GM12865 (cell line): ENCODE data around the gene CCL11.

ENCODE experiments used
- DNase-seq: peaks from one replicate; pipeline ENCODE4 v3.0.0; 2010; ENCODE audit warnings: low read depth
- H3K4me3 ChIP-seq: 2 replicates; pipeline ENCODE4 v1.5.1; 2011; ENCODE audit warnings: mild to moderate bottlenecking, low read depth, low read length, control low read depth
- CTCF ChIP-seq: IDR thresholded peaks from 2 replicates; pipeline ENCODE4 v1.5.1; 2011; ENCODE audit warnings: low read length, control low read depth, low read depth, inconsistent platforms; ENCODE audit not compliant: insufficient read depth; ENCODE audit errors: missing control alignments

Gene CCL11

GRCh38 chr17:34255841-34256240 is 29.7 kb upstream of the CCL11 start:
- H3K4me3 ChIP-seq = no peak overlapping the region
- TF ChIP-seq CTCF = no peak
- DNase-seq = no peak

- DNase-seq = no peak
- no peak for TF ChIP-seq CTCF
- H3K4me3 ChIP-seq = no peak overlapping the region
Observed at GRCh38 chr17:34257299-34257985, 28.1 kb upstream of the CCL11 start.

- no peak overlapping the region for H3K4me3 ChIP-seq
- TF ChIP-seq CTCF = no peak
- no peak for DNase-seq
Observed at GRCh38 chr17:34257986-34258326, 27.6 kb upstream of the CCL11 start.

- no peak overlapping the region for H3K4me3 ChIP-seq
- TF ChIP-seq CTCF = no peak
- no peak for DNase-seq
Observed at GRCh38 chr17:34259146-34259545, 26.4 kb upstream of the CCL11 start.

- H3K4me3 ChIP-seq = no peak overlapping the region
- no peak for TF ChIP-seq CTCF
- no peak for DNase-seq
Observed at GRCh38 chr17:34260861-34261260, 24.7 kb upstream of the CCL11 start.

- TF ChIP-seq CTCF = no peak
- H3K4me3 ChIP-seq = no peak overlapping the region
- no peak for DNase-seq
Observed at GRCh38 chr17:34261568-34262337, 23.8 kb upstream of the CCL11 start.
